Measurements from ENCODE around the gene NOX1. TPM values are rescaled to one million over a fixed set of nuclear protein-coding genes. Genes with fewer than 3 reads are reported as not detected.

The NOX1 gene
- total RNA-seq, 2 donors from 2014 or later = 0.14 to 0.62 TPM

GRCh38 chrX:100863326-100863864 lies 10.8 kb downstream of the NOX1 start:
- TF ChIP-seq CTCF (IDR thresholded peaks at IDR 0.05) (no peak), POLR2AphosphoS5 (IDR thresholded peaks at IDR 0.05) (no peak), POLR2A (IDR thresholded peaks at IDR 0.05) (no peak)
- no peaks in the 10 kb centered on the region for H3K36me3 ChIP-seq
- H3K27me3 ChIP-seq (replicated peaks; ENCODE audit: insufficient read depth) = no peaks in the 10 kb centered on the region
- 70% methylated on average over 6 of the region's 6 CpGs for WGBS
- no peaks in the 10 kb centered on the region for H3K4me1 ChIP-seq (replicated peaks)
- DNase-seq (ENCODE audit: low spot score) = no peak
- no peak overlapping the region for H3K4me3 ChIP-seq
- intact Hi-C loops (cut with DNase I) = no loop called here
- no peaks in the 10 kb centered on the region for H3K9me3 ChIP-seq
- no peak overlapping the region for H3K27ac ChIP-seq

- WGBS = 66% methylated on average over 2 of the region's 2 CpGs
- H3K27ac ChIP-seq = no peak overlapping the region
- H3K36me3 ChIP-seq = no peaks in the 10 kb centered on the region
- H3K27me3 ChIP-seq (replicated peaks; ENCODE audit: insufficient read depth) = no peaks in the 10 kb centered on the region
- TF ChIP-seq CTCF (IDR thresholded peaks at IDR 0.05) (no peak), POLR2AphosphoS5 (IDR thresholded peaks at IDR 0.05) (no peak), POLR2A (IDR thresholded peaks at IDR 0.05) (no peak)
- no peak overlapping the region for H3K4me3 ChIP-seq
- DNase-seq (ENCODE audit: low spot score) = no peak
- no peaks in the 10 kb centered on the region for H3K4me1 ChIP-seq (replicated peaks)
- no peaks in the 10 kb centered on the region for H3K9me3 ChIP-seq
- intact Hi-C loops (cut with DNase I) = no loop called here
Measured at GRCh38 chrX:100852810-100853209, 21.3 kb downstream of the NOX1 start.

GRCh38 chrX:100850317-100850716 lies 23.8 kb downstream of the NOX1 start:
- TF ChIP-seq CTCF (IDR thresholded peaks at IDR 0.05) (no peak), POLR2A (IDR thresholded peaks at IDR 0.05) (no peak), POLR2AphosphoS5 (IDR thresholded peaks at IDR 0.05) (no peak)
- Histone ChIP-seq H3K4me1 (replicated peaks) (no peaks in the 10 kb centered on the region), H3K27ac (no peak overlapping the region), H3K4me3 (no peak overlapping the region), H3K9me3 (no peaks in the 10 kb centered on the region), H3K27me3 (replicated peaks; ENCODE audit: insufficient read depth) (no peaks in the 10 kb centered on the region), H3K36me3 (no peaks in the 10 kb centered on the region)
- 44% methylated on average over 4 of the region's 4 CpGs for WGBS
- DNase-seq (ENCODE audit: low spot score) = no peak
- intact Hi-C loops (cut with DNase I) = no loop called here

- WGBS = 90% methylated on average over 9 of the region's 9 CpGs
- Histone ChIP-seq H3K4me3 (no peak overlapping the region), H3K36me3 (no peaks in the 10 kb centered on the region), H3K27me3 (replicated peaks; ENCODE audit: insufficient read depth) (no peaks in the 10 kb centered on the region), H3K9me3 (no peaks in the 10 kb centered on the region), H3K27ac (no peak overlapping the region), H3K4me1 (replicated peaks) (no peaks in the 10 kb centered on the region)
- intact Hi-C loops (cut with DNase I) = no loop called here
- TF ChIP-seq CTCF (IDR thresholded peaks at IDR 0.05) = no peak
- TF ChIP-seq POLR2A (IDR thresholded peaks at IDR 0.05) = no peak
- TF ChIP-seq POLR2AphosphoS5 (IDR thresholded peaks at IDR 0.05) = no peak
- no peak for DNase-seq (ENCODE audit: low spot score)
Measured at GRCh38 chrX:100831219-100831946, 42.8 kb downstream of the NOX1 start.

GRCh38 chrX:100830547-100830946 lies 43.6 kb downstream of the NOX1 start:
- H3K9me3 ChIP-seq = no peaks in the 10 kb centered on the region
- H3K27ac ChIP-seq = no peak overlapping the region
- no peaks in the 10 kb centered on the region for H3K27me3 ChIP-seq (replicated peaks; ENCODE audit: insufficient read depth)
- intact Hi-C loops (cut with DNase I) = no loop called here
- WGBS = 97% methylated on average over 9 of the region's 9 CpGs
- no peaks in the 10 kb centered on the region for H3K36me3 ChIP-seq
- H3K4me3 ChIP-seq = no peak overlapping the region
- TF ChIP-seq POLR2AphosphoS5 (IDR thresholded peaks at IDR 0.05) = no peak
- no peak for TF ChIP-seq POLR2A (IDR thresholded peaks at IDR 0.05)
- no peak for TF ChIP-seq CTCF (IDR thresholded peaks at IDR 0.05)
- H3K4me1 ChIP-seq (replicated peaks) = no peaks in the 10 kb centered on the region
- no peak for DNase-seq (ENCODE audit: low spot score)
